ENCODE data around the gene CHMP6. TPM values are rescaled to one million over a fixed set of nuclear protein-coding genes. Genes with fewer than 3 reads are reported as not detected.

Gene CHMP6
- total and polyA plus RNA-seq, 9 of the 15 experiments (the other 6 are each of a cell fraction or from before 2014, with no cell fraction given) = 0.25 to 30.4 (median 13.4) TPM

- Histone ChIP-seq H3K4me3 (no peak overlapping the region), H3K9me1 (ENCODE audit: control insufficient read depth, insufficient read depth, low read length) (no peaks in the 10 kb centered on the region), H3K4me1 (replicated peaks in 1 of 2; ENCODE audit: control insufficient read depth in 2 of 2, insufficient read depth in 2 of 2, low read length in 2 of 2) (peaks cover 9 to 72% of the 10 kb centered on the region in 2 experiments), H3K9me3 (replicated peaks; ENCODE audit: control insufficient read depth, insufficient read depth, low read depth, low read length) (no peaks in the 10 kb centered on the region), H4K20me1 (replicated peaks; ENCODE audit: control insufficient read depth, insufficient read depth, low read length) (no peaks in the 10 kb centered on the region), H3K79me2 (ENCODE audit: control insufficient read depth, insufficient read depth, low read length) (peaks cover 11% of the 10 kb centered on the region), H3K9ac (ENCODE audit: insufficient read depth in 1 of 2, low read depth in 2 of 2, low read length in 2 of 2) (peak overlapping the region in 1 of 2 experiments; percentile 43; a peak in 1 of 4 replicates), H3K4me2 (ENCODE audit: insufficient read depth, low read length) (no peak overlapping the region), H3K27me3 (ENCODE audit: control insufficient read depth in 2 of 2, insufficient read depth in 2 of 2, low read length in 2 of 2) (0 out of 5 replicates have a peak, but pooled peaks cover 0 to 4% of the 10 kb centered on the region in 2 experiments), H3K36me3 (ENCODE audit: control insufficient read depth, insufficient read depth, low read length) (no peaks in the 10 kb centered on the region), H3K27ac (ENCODE audit: extremely low read depth, low read depth, low read length) (no peak overlapping the region), H2AFZ (ENCODE audit: low read depth, low read length) (no peak overlapping the region)
- DNase-seq (ENCODE audit: extremely low read depth in 1 of 4, low spot score in 3 of 4) = no peak
- ATAC-seq = no peak
- no TSS peak for BruUV-seq (replicated peaks)
- TF ChIP-seq RNF2 (IDR thresholded peaks at IDR 0.05) = no peak
- TF ChIP-seq POLR2G (IDR thresholded peaks at IDR 0.05; ENCODE audit: low read depth, low read length) = peak; percentile 36; the same call in 1 of the 2 replicates
- in situ Hi-C loops (cut with MboI) = no loop called here
- 62% methylated on average over 29 of the region's 32 CpGs for WGBS (ENCODE audit: insufficient coverage, low coverage, missing lambda C conversion rate)
- CTCF ChIA-PET (ENCODE audit: low intra/inter-chr PET ratio) = no interaction called here
- intact Hi-C loops (cut with micrococcal nuclease) = no loop called here
- POLR2A ChIA-PET = interaction anchor here (0.8 to 1.2 kb wide), 2 partner anchors 12 to 162 kb away, joined by 3 to 4 read pairs; no protein-coding TSS in a partner anchor
- no peak for FAIRE-seq
Observed at GRCh38 chr17:81030741-81031565, 39.3 kb downstream of the CHMP6 start.
